Measurements from ENCODE around the gene NPY.

GRCh38 chr7:24298696-24299095 is 14.7 kb downstream of the NPY start:
- TF ChIP-seq CTCF (IDR thresholded peaks at IDR 0.05) (no peak), POLR2A (IDR thresholded peaks at IDR 0.05) (no peak), POLR2AphosphoS5 (IDR thresholded peaks at IDR 0.05; ENCODE audit: insufficient read depth in 1 of 2, low read depth in 1 of 2) (no peak)
